ENCODE results near the gene XIRP1.

DNA sequence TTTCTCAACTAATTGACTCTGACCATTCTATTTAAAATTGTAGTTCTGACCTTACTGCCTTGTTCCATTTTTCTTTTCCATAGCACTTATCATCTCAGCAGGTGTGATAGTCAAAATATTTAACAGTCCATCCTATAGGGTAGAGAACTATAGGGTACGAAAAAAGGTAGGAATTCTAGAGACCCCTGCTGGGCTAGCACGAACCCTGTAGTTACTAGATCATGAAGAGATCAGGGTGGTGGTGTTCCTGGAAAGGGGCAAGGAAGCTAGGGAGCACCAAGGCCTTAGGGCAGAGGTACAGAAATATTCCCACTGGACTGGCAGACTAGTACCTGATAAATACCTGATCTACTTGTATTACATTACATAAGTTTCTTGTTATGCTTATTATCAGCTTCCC lies 31.9 kb upstream of the XIRP1 start:
- TF ChIP-seq, protein P1, sequence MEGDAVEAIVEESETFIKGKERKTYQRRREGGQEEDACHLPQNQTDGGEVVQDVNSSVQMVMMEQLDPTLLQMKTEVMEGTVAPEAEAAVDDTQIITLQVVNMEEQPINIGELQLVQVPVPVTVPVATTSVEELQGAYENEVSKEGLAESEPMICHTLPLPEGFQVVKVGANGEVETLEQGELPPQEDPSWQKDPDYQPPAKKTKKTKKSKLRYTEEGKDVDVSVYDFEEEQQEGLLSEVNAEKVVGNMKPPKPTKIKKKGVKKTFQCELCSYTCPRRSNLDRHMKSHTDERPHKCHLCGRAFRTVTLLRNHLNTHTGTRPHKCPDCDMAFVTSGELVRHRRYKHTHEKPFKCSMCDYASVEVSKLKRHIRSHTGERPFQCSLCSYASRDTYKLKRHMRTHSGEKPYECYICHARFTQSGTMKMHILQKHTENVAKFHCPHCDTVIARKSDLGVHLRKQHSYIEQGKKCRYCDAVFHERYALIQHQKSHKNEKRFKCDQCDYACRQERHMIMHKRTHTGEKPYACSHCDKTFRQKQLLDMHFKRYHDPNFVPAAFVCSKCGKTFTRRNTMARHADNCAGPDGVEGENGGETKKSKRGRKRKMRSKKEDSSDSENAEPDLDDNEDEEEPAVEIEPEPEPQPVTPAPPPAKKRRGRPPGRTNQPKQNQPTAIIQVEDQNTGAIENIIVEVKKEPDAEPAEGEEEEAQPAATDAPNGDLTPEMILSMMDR (conservative IDR thresholded peaks at IDR 0.05), result no peak
- no peak for TF ChIP-seq ZFX (IDR thresholded peaks at IDR 0.05)
